ENCODE measurements around the gene TTC31. TPM values are rescaled to one million over a fixed set of nuclear protein-coding genes. Genes with fewer than 3 reads are reported as not detected.

TTC31 gene
- 28.6 TPM for polyA plus RNA-seq (2013, experiment 1 of 4)
- polyA plus RNA-seq (2013, experiment 2 of 4): 28.4 TPM
- 24.0 TPM for polyA plus RNA-seq (2013, experiment 3 of 4)
- polyA plus RNA-seq (2013, experiment 4 of 4): 31.0 TPM

GRCh38 chr2:74482801-74483674, at the start of gene TTC31, which contains the start of gene CCDC142:
TSS of gene TTC31 (plus strand) at chr2:74483081. CDS start at chr2:74483096, 15 bp downstream.
TSS of gene CCDC142 (minus strand) at chr2:74482998. CDS start at chr2:74482837, 161 bp downstream.
- H3K9me3 ChIP-seq (ENCODE audit: control insufficient read depth, low read length): no peaks in the 10 kb centered on the region
- H3K36me3 ChIP-seq (ENCODE audit: control insufficient read depth, insufficient read depth, low read length): no peaks in the 10 kb centered on the region
- H3K4me1 ChIP-seq (ENCODE audit: control insufficient read depth, insufficient read depth, low read length): peaks cover 12% of the 10 kb centered on the region
- H3K27me3 ChIP-seq (ENCODE audit: control insufficient read depth, insufficient read depth, low read length, poor library complexity, severe bottlenecking): no peaks in the 10 kb centered on the region
- peak within 1 kb of the TSS; percentile 70 for H3K27ac ChIP-seq (ENCODE audit: insufficient read depth, low read depth, low read length, poor library complexity, severe bottlenecking)
- peak within 1 kb of the TSS; percentile 98 for H3K4me3 ChIP-seq (ENCODE audit: insufficient read depth, low read depth, low read length)
- WGBS, 2 experiments: 2 to 3% methylated on average over 50 of the region's 50 CpGs

DNA sequence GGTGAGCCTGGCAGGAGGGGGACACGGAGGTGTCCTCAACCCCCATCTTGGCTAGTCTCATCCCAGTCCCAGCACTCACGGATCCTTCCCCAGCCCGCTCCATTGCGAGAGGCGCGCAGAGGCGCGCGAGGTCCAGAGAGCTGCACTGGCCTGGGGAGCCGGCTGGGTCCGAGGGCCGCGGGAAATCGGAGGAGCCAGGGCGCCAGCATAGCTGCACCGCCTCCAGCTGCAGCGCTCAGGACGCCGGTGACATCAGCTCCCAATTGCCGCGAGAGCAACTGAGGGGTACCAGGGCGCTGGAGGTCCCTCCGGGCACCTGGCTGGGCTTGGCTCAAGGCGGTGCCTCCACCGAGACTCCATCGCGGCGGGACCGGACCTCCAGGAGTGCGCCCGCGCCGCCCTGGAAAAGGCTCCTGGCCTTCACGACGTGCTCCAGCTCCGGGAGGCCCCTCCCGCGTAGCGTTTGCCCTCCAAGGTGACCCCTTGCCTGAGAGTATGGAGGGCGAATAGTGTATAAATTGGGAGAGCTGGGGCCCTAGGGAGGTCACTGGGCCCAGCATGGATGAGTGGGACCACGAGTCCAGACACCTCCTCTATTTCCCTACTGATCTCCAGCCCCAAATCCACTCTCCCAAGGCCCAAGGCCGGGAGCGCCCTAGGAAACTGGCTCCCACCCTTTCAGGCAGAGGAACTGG, 46.6 kb upstream of the TTC31 start:
- WGBS, 2 experiments: 95% methylated on average over 43 of the region's 43 CpGs

GRCh38 chr2:74436848-74437695, 45.8 kb upstream of the TTC31 start:
- Histone ChIP-seq H3K4me1 (ENCODE audit: control insufficient read depth, insufficient read depth, low read length) (peaks cover 22% of the 10 kb centered on the region), H3K9me3 (ENCODE audit: control insufficient read depth, low read length) (no peaks in the 10 kb centered on the region), H3K27ac (ENCODE audit: insufficient read depth, low read depth, low read length, poor library complexity, severe bottlenecking) (no peak overlapping the region), H3K36me3 (ENCODE audit: control insufficient read depth, insufficient read depth, low read length) (peaks cover 7% of the 10 kb centered on the region), H3K4me3 (ENCODE audit: insufficient read depth, low read depth, low read length) (no peak overlapping the region), H3K27me3 (ENCODE audit: control insufficient read depth, insufficient read depth, low read length, poor library complexity, severe bottlenecking) (peaks cover 13% of the 10 kb centered on the region)
- 76 to 80% methylated on average over 5 to 6 of the region's 6 CpGs for WGBS, 2 experiments

More for the DNA sequence above, 46.6 kb upstream of the TTC31 start:
- peaks cover 7% of the 10 kb centered on the region for H3K36me3 ChIP-seq (ENCODE audit: control insufficient read depth, insufficient read depth, low read length)
- H3K27ac ChIP-seq (ENCODE audit: insufficient read depth, low read depth, low read length, poor library complexity, severe bottlenecking): no peak overlapping the region
- peaks cover 5% of the 10 kb centered on the region for H3K27me3 ChIP-seq (ENCODE audit: control insufficient read depth, insufficient read depth, low read length, poor library complexity, severe bottlenecking)
- no peak overlapping the region for H3K4me3 ChIP-seq (ENCODE audit: insufficient read depth, low read depth, low read length)
- peaks cover 17% of the 10 kb centered on the region for H3K4me1 ChIP-seq (ENCODE audit: control insufficient read depth, insufficient read depth, low read length)
- H3K9me3 ChIP-seq (ENCODE audit: control insufficient read depth, low read length): no peaks in the 10 kb centered on the region

GRCh38 chr2:74438248-74438647, 44.6 kb upstream of the TTC31 start:
- H3K4me3 ChIP-seq (ENCODE audit: insufficient read depth, low read depth, low read length): no peak overlapping the region
- 90 to 91% methylated on average over 1 of the region's 1 CpG for WGBS, 2 experiments
- H3K27ac ChIP-seq (ENCODE audit: insufficient read depth, low read depth, low read length, poor library complexity, severe bottlenecking): no peak overlapping the region
- H3K36me3 ChIP-seq (ENCODE audit: control insufficient read depth, insufficient read depth, low read length): no peaks in the 10 kb centered on the region
- no peaks in the 10 kb centered on the region for H3K9me3 ChIP-seq (ENCODE audit: control insufficient read depth, low read length)
- H3K27me3 ChIP-seq (ENCODE audit: control insufficient read depth, insufficient read depth, low read length, poor library complexity, severe bottlenecking): peaks cover 23% of the 10 kb centered on the region
- H3K4me1 ChIP-seq (ENCODE audit: control insufficient read depth, insufficient read depth, low read length): peaks cover 27% of the 10 kb centered on the region

GRCh38 chr2:74439373-74439772, 43.5 kb upstream of the TTC31 start:
- Histone ChIP-seq H3K27me3 (ENCODE audit: control insufficient read depth, insufficient read depth, low read length, poor library complexity, severe bottlenecking) (peaks cover 27% of the 10 kb centered on the region), H3K36me3 (ENCODE audit: control insufficient read depth, insufficient read depth, low read length) (no peaks in the 10 kb centered on the region), H3K9me3 (ENCODE audit: control insufficient read depth, low read length) (no peaks in the 10 kb centered on the region), H3K27ac (ENCODE audit: insufficient read depth, low read depth, low read length, poor library complexity, severe bottlenecking) (peak overlapping the region; percentile 97), H3K4me3 (ENCODE audit: insufficient read depth, low read depth, low read length) (peak overlapping the region; percentile 64), H3K4me1 (ENCODE audit: control insufficient read depth, insufficient read depth, low read length) (peaks cover 27% of the 10 kb centered on the region)
- WGBS, 2 experiments: 64 to 67% methylated on average over 3 of the region's 3 CpGs

DNA sequence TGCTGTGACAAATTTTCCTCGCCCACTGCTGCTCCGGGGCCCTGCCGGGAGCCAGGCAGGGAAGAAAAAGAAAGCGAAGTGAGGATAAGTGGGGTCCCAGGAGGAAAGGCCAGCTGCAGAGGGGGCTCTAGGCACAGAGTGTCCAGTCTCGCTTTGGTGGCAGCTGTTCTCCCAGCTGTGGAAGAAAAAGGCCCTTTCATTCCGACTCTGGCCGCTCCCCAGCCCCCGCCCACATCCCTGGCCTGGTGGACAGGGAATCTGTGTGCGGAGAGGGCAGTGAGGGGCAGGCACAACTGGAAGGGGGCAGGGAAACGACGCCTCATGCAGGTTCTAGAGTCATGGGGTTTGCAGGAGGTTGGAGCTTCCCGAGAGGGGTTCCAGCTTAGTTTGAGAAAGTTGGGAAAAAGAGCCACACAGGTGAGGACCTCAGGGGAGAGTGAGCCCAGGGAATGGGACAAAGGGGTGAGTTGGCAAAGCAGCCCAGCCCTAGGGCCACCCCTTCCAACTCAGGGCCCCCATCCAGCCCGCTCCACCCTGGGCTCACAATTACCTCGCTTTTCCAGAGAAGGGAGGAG, 43.0 kb upstream of the TTC31 start:
- peak overlapping the region; percentile 97 for H3K27ac ChIP-seq (ENCODE audit: insufficient read depth, low read depth, low read length, poor library complexity, severe bottlenecking)
- peak overlapping the region; percentile 64 for H3K4me3 ChIP-seq (ENCODE audit: insufficient read depth, low read depth, low read length)
- H3K36me3 ChIP-seq (ENCODE audit: control insufficient read depth, insufficient read depth, low read length): no peaks in the 10 kb centered on the region
- H3K9me3 ChIP-seq (ENCODE audit: control insufficient read depth, low read length): no peaks in the 10 kb centered on the region
- peaks cover 32% of the 10 kb centered on the region for H3K27me3 ChIP-seq (ENCODE audit: control insufficient read depth, insufficient read depth, low read length, poor library complexity, severe bottlenecking)
- 15 to 20% methylated on average over 14 of the region's 14 CpGs for WGBS, 2 experiments
- peaks cover 27% of the 10 kb centered on the region for H3K4me1 ChIP-seq (ENCODE audit: control insufficient read depth, insufficient read depth, low read length)

GRCh38 chr2:74440378-74441169, 42.3 kb upstream of the TTC31 start:
- WGBS, 2 experiments: 0 to 1% methylated on average over 45 of the region's 45 CpGs

GRCh38 chr2:74441170-74441689, 41.7 kb upstream of the TTC31 start:
- Histone ChIP-seq H3K36me3 (ENCODE audit: control insufficient read depth, insufficient read depth, low read length) (no peaks in the 10 kb centered on the region), H3K4me3 (ENCODE audit: insufficient read depth, low read depth, low read length) (peak overlapping the region; percentile 64), H3K4me1 (ENCODE audit: control insufficient read depth, insufficient read depth, low read length) (peaks cover 27% of the 10 kb centered on the region), H3K27me3 (ENCODE audit: control insufficient read depth, insufficient read depth, low read length, poor library complexity, severe bottlenecking) (peaks cover 34% of the 10 kb centered on the region), H3K27ac (ENCODE audit: insufficient read depth, low read depth, low read length, poor library complexity, severe bottlenecking) (peak overlapping the region; percentile 97), H3K9me3 (ENCODE audit: control insufficient read depth, low read length) (no peaks in the 10 kb centered on the region)
- WGBS, 2 experiments: 0 to 1% methylated on average over 33 of the region's 33 CpGs

More at GRCh38 chr2:74440378-74441169, 42.3 kb upstream of the TTC31 start:
- Histone ChIP-seq H3K27me3 (ENCODE audit: control insufficient read depth, insufficient read depth, low read length, poor library complexity, severe bottlenecking) (peaks cover 34% of the 10 kb centered on the region), H3K36me3 (ENCODE audit: control insufficient read depth, insufficient read depth, low read length) (no peaks in the 10 kb centered on the region), H3K4me1 (ENCODE audit: control insufficient read depth, insufficient read depth, low read length) (peaks cover 27% of the 10 kb centered on the region), H3K4me3 (ENCODE audit: insufficient read depth, low read depth, low read length) (peak overlapping the region; percentile 64), H3K9me3 (ENCODE audit: control insufficient read depth, low read length) (no peaks in the 10 kb centered on the region), H3K27ac (ENCODE audit: insufficient read depth, low read depth, low read length, poor library complexity, severe bottlenecking) (peak overlapping the region; percentile 97)
